ENCODE results near the gene B4GALNT4. TPM values are rescaled to one million over a fixed set of nuclear protein-coding genes. Genes with fewer than 3 reads are reported as not detected.
A peak's percentile ranks its signal among the peaks of the same experiment; 100 is the strongest.
"Not testable (repeated sequence)": the region's sequence is repeated elsewhere in the genome, so short reads cannot be mapped to it uniquely, and the experiment has no call there.

B4GALNT4 gene, protein sequence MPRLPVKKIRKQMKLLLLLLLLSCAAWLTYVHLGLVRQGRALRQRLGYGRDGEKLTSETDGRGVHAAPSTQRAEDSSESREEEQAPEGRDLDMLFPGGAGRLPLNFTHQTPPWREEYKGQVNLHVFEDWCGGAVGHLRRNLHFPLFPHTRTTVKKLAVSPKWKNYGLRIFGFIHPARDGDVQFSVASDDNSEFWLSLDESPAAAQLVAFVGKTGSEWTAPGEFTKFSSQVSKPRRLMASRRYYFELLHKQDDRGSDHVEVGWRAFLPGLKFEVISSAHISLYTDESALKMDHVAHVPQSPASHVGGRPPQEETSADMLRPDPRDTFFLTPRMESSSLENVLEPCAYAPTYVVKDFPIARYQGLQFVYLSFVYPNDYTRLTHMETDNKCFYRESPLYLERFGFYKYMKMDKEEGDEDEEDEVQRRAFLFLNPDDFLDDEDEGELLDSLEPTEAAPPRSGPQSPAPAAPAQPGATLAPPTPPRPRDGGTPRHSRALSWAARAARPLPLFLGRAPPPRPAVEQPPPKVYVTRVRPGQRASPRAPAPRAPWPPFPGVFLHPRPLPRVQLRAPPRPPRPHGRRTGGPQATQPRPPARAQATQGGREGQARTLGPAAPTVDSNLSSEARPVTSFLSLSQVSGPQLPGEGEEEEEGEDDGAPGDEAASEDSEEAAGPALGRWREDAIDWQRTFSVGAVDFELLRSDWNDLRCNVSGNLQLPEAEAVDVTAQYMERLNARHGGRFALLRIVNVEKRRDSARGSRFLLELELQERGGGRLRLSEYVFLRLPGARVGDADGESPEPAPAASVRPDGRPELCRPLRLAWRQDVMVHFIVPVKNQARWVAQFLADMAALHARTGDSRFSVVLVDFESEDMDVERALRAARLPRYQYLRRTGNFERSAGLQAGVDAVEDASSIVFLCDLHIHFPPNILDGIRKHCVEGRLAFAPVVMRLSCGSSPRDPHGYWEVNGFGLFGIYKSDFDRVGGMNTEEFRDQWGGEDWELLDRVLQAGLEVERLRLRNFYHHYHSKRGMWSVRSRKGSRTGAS
- not detected for total RNA-seq

DNA sequence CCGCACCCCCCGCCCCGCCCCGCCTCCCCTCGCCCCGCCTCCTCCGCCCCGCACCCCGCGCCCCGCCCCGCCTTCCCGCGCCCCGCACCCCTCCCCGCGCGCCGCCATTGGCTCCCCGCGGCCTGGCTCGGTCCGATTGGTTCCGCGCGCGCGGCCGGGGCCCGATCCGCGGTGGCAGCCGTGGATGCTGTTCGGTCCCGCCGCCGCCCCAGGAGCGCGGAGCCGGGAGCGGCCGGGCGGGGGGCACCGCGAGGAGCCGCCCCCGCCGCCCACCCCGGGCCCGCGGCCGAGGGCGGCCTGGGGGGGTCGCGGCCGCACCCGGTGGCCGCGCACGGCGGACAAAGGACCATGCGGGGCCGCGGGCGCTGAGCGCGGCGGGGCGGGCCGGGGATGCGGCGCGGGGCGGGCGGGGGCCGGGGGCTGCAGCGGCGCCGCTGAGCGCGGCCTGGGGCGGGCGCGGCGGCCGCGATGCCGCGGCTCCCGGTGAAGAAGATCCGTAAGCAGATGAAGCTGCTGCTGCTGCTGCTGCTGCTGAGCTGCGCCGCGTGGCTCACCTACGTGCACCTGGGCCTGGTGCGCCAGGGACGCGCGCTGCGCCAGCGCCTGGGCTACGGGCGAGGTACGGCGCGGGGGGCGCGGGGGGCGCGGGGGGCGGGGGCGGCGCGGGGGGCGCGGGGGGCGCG, at the start of gene B4GALNT4:
TSS of gene B4GALNT4 (plus strand) at position 164 of the 683 bp plus-strand sequence. CDS start at position 469, 305 bp downstream.
- in situ Hi-C loops (cut with MboI; ENCODE audit: low sequenced_read_pairs in 4 of 4), result no loop called here

DNA sequence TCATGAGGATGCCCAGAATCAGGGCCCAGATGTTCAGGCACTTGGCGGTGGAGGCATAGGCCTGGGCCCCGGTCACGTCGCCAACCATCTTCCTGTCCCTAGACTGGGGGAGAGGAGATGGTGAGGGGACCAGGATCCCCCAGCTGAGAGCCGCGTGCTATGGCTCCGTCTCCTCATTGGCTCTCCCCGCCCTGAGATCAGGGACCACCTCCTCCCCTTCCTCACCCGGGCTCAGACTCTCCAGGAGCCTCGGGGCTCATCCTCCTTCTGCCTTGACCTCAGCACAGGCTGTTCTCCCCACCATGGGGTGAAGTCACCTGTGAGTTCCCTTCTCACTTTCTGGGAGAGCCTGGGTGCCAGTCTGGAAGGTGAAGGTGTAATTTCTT, 49.4 kb upstream of the B4GALNT4 start:
- ATAC-seq; H3K36me3 ChIP-seq; in situ Hi-C loops (cut with MboI; ENCODE audit: low sequenced_read_pairs in 4 of 4); DNase-seq; intact Hi-C loops (cut with DNase I; ENCODE audit: low total_unique reads); H3K9me3 ChIP-seq; H3K4me1 ChIP-seq: not testable (repeated sequence)
- Histone ChIP-seq H3K27ac (peak overlapping the region; percentile 80 to 91 (median 86)), H3K4me3 (peak overlapping the region; percentile 56 to 73 (median 66)), H3K27me3 (peaks cover 2 to 28% (median 5%) of the 10 kb centered on the region in 3 donors)

More for the DNA sequence above, at the start of gene B4GALNT4:
- Histone ChIP-seq H3K4me3 (no peak within 1 kb of the TSS), H3K36me3 (no peaks in the 10 kb centered on the region), H3K9me3 (no peaks in the 10 kb centered on the region), H3K4me1 (peaks cover 0 to 4% of the 10 kb centered on the region in 2 donors), H3K27ac (no peak within 1 kb of the TSS), H3K27me3 (peaks cover 39 to 52% (median 42%) of the 10 kb centered on the region in 3 donors)
- intact Hi-C loops (cut with DNase I; ENCODE audit: low total_unique reads), result no loop called here
- no peak for ATAC-seq
- DNase-seq, result no peak
- no peak for TF ChIP-seq POLR2A (IDR thresholded peaks at IDR 0.05)
- TF ChIP-seq, protein P1, sequence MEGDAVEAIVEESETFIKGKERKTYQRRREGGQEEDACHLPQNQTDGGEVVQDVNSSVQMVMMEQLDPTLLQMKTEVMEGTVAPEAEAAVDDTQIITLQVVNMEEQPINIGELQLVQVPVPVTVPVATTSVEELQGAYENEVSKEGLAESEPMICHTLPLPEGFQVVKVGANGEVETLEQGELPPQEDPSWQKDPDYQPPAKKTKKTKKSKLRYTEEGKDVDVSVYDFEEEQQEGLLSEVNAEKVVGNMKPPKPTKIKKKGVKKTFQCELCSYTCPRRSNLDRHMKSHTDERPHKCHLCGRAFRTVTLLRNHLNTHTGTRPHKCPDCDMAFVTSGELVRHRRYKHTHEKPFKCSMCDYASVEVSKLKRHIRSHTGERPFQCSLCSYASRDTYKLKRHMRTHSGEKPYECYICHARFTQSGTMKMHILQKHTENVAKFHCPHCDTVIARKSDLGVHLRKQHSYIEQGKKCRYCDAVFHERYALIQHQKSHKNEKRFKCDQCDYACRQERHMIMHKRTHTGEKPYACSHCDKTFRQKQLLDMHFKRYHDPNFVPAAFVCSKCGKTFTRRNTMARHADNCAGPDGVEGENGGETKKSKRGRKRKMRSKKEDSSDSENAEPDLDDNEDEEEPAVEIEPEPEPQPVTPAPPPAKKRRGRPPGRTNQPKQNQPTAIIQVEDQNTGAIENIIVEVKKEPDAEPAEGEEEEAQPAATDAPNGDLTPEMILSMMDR (IDR thresholded peaks at IDR 0.05 in 4 of 5, conservative IDR thresholded peaks at IDR 0.05 in 1 of 5), result no peak

GRCh38 chr11:324156-324555, 45.1 kb upstream of the B4GALNT4 start:
- Histone ChIP-seq H3K9me3 (no peaks in the 10 kb centered on the region), H3K4me1 (peaks cover 18 to 33% of the 10 kb centered on the region in 2 donors), H3K27me3 (peaks cover under 1 to 5% (median 2%) of the 10 kb centered on the region in 3 donors), H3K4me3 (no peak overlapping the region), H3K36me3 (no peaks in the 10 kb centered on the region), H3K27ac (peak overlapping the region; percentile 67 to 89 (median 80))
- ATAC-seq (no peak), DNase-seq (no peak)
- no peak for TF ChIP-seq POLR2A (IDR thresholded peaks at IDR 0.05)
- TF ChIP-seq, protein P1 (IDR thresholded peaks at IDR 0.05 in 4 of 5, conservative IDR thresholded peaks at IDR 0.05 in 1 of 5), result no peak
- in situ Hi-C loops (cut with MboI; ENCODE audit: low sequenced_read_pairs in 4 of 4), result no loop called here
- intact Hi-C loops (cut with DNase I; ENCODE audit: low total_unique reads), result no loop called here

GRCh38 chr11:324593-325517, 44.4 kb upstream of the B4GALNT4 start:
- intact Hi-C loops (cut with DNase I; ENCODE audit: low total_unique reads); in situ Hi-C loops (cut with MboI; ENCODE audit: low sequenced_read_pairs in 4 of 4); H3K36me3 ChIP-seq; H3K9me3 ChIP-seq; H3K27me3 ChIP-seq; ATAC-seq: not testable (repeated sequence)
- Histone ChIP-seq H3K4me1 (peaks cover 18 to 33% of the 10 kb centered on the region in 2 donors), H3K27ac (peak overlapping the region; percentile 79 to 89 (median 84)), H3K4me3 (peak overlapping the region in 3 of 4 donors; percentile 1 to 22 (median 10))
- DNase-seq, result peak in 1 of 2 donors; percentile 74

Measured in gastrocnemius medialis (tissue), 4 donors.